B cell (primary cell): ENCODE measurements around the gene PSMB2.

Experiments
- EZH2 ChIP-seq: IDR thresholded peaks from 2 replicates; pipeline ENCODE4 v1.6.1; 2012; ENCODE audit warnings: borderline replicate concordance, low read depth, mild to moderate bottlenecking, moderate library complexity, low read length; ENCODE audit not compliant: insufficient read depth, poor library complexity, severe bottlenecking
- TF ChIP-seq, protein P1 (sequence below): fragments of 200-600 bp; IDR thresholded peaks from one replicate; pipeline ENCODE4 v1.8.0; 2022; ENCODE audit warnings: antibody characterized with exemption, mild to moderate bottlenecking

DNA sequence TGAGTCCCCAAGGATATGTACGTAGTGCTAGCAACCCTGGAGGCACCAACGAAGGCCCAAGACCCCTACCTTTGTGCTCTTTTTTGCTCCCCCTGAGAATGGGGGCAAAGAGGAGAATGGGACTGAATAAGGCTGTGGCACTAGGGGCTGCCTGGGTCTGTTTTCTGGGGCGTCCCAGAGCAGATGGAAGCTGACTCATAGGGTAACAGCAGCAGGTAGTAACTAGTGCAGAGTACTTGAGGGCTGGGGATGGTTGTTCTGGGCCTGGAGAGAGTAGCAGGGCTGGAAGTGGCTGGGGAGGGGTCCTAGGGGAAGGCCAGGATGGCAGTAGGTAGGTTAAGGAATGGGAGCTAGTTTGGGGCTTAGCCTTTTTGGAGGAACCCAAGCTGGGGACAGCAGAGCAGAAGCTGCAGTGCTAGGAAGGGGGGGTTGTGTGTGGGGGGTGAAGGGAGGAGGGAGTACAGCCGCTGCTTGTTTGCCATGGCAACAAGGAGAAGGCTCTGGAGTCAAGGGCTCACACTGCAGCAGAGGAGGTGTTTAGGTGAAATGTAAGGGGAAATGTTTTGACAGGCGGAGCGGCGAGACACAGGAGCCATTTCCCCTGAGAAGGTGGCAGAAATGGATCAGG, 81.9 kb downstream of the PSMB2 start:
- TF ChIP-seq, protein P1, sequence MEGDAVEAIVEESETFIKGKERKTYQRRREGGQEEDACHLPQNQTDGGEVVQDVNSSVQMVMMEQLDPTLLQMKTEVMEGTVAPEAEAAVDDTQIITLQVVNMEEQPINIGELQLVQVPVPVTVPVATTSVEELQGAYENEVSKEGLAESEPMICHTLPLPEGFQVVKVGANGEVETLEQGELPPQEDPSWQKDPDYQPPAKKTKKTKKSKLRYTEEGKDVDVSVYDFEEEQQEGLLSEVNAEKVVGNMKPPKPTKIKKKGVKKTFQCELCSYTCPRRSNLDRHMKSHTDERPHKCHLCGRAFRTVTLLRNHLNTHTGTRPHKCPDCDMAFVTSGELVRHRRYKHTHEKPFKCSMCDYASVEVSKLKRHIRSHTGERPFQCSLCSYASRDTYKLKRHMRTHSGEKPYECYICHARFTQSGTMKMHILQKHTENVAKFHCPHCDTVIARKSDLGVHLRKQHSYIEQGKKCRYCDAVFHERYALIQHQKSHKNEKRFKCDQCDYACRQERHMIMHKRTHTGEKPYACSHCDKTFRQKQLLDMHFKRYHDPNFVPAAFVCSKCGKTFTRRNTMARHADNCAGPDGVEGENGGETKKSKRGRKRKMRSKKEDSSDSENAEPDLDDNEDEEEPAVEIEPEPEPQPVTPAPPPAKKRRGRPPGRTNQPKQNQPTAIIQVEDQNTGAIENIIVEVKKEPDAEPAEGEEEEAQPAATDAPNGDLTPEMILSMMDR = no peak
- no peak for TF ChIP-seq EZH2
